ENCODE results near the gene GATAD1.

The GATAD1 gene

DNA sequence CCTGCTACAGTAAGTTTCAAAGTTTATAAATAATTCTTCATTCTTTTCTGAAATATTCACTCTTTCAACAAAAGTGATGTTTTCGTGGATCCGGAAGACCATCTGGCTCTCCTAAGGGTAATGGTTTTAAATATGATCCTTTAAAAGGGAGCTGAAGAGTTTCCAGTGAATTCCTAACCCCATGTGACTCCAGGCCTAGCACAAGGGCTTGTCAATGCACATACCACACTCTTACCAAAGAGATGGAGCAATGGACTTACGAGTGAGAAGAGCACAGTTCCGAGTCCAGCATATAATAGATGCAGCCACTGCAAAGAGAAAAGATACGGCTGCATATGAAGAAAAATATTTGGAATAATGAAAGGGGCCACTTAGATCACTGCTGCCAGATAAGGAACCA, 32.1 kb upstream of the GATAD1 start:
- Histone ChIP-seq H3K36me3 (ENCODE audit: low read length) (no peaks in the 10 kb centered on the region), H3K27ac (ENCODE audit: low read depth, low read length) (no peak overlapping the region), H3K9ac (ENCODE audit: low read length) (no peak overlapping the region), H3K4me3 (ENCODE audit: insufficient read depth, low read length, poor library complexity, severe bottlenecking) (no peak overlapping the region), H3K4me2 (ENCODE audit: low read depth, low read length, poor library complexity, severe bottlenecking) (no peak overlapping the region), H3K9me3 (ENCODE audit: insufficient read depth, low read length) (no peaks in the 10 kb centered on the region), H3K9me2 (replicated peaks; ENCODE audit: insufficient read depth, low read length) (no peaks in the 10 kb centered on the region), H2AFZ (ENCODE audit: low read depth, low read length, severe bottlenecking) (no peak overlapping the region), H3K79me2 (ENCODE audit: insufficient read depth, low read length) (no peaks in the 10 kb centered on the region), H3F3A (ENCODE audit: insufficient read depth) (no peaks in the 10 kb centered on the region), H3K27me3 (ENCODE audit: low read length) (no peaks in the 10 kb centered on the region), H4K20me1 (ENCODE audit: low read depth, low read length) (no peaks in the 10 kb centered on the region)
- no peak for TF ChIP-seq CTCF (IDR thresholded peaks at IDR 0.05; ENCODE audit: insufficient read depth, low read length, poor library complexity, severe bottlenecking)
- TF ChIP-seq EZH2phosphoT487 (conservative IDR thresholded peaks at IDR 0.05; ENCODE audit: low read length), result no peak

DNA sequence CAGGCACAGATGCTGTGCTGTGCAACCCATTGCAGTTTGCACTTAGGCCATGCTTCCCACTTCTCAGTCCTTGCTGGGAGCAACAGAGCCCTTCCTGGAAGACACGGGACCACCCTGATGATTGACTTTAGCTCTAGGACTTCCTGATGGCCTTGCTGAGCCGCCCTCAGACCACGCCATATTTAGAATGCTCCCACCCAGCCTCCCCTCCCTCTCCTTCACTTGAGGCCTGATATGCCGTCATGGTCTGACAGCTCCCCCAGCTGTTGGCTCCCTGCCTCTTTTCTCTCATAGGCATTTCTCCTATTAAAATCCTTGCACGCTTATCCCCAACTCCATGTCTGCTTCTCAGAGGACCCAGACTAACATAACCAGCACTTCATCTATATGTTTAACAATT, 29.4 kb upstream of the GATAD1 start:
- H2AFZ ChIP-seq (ENCODE audit: low read depth, low read length, severe bottlenecking), result no peak overlapping the region

DNA sequence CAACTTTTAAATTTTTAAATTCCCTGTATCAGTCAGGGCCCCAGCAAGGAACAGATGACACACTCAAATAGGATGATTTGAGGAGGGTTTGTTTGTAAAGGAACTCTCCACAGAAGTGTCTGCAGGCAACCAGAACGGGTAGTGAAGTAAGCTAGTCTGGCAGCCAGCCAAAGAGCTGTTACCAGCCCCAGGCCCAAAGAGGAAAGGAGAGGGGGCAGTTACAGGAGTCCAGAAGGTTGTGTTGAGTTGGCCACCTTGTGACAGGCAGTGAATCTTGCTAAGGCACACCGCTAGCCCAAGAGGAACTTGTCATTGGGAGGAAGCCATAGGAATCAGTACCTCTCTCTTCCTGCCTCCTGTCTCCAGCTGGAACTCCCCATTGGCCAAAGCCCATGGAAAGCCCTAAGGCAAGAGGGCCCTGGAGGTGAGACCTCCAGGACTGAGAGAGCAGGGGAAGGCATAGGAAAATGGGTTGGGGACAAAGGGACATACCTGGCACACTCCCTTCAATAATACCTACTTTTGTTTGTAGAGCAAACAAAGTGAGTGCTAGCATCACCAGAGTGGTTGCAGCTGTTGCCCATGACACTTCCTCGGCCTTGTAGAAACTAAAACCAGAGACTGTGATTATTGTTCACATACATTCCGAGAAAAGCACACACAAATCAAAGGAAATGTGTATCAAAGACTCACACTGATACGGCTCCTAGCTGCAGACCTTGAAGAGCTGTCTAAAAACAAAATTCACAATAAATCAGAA, 25.4 kb upstream of the GATAD1 start:
- H3K79me2 ChIP-seq (ENCODE audit: insufficient read depth, low read length), result no peaks in the 10 kb centered on the region
- H3K27ac ChIP-seq (ENCODE audit: low read depth, low read length), result no peak overlapping the region
- no peaks in the 10 kb centered on the region for H3K9me2 ChIP-seq (replicated peaks; ENCODE audit: insufficient read depth, low read length)
- no peak overlapping the region for H2AFZ ChIP-seq (ENCODE audit: low read depth, low read length, severe bottlenecking)
- H3K4me3 ChIP-seq (ENCODE audit: insufficient read depth, low read length, poor library complexity, severe bottlenecking), result no peak overlapping the region
- TF ChIP-seq CTCF (IDR thresholded peaks at IDR 0.05; ENCODE audit: insufficient read depth, low read length, poor library complexity, severe bottlenecking) (no peak), EZH2phosphoT487 (conservative IDR thresholded peaks at IDR 0.05; ENCODE audit: low read length) (no peak)
- H3K4me2 ChIP-seq (ENCODE audit: low read depth, low read length, poor library complexity, severe bottlenecking), result no peak overlapping the region
- H3K9ac ChIP-seq (ENCODE audit: low read length), result no peak overlapping the region
- H3K9me3 ChIP-seq (ENCODE audit: insufficient read depth, low read length), result no peaks in the 10 kb centered on the region
- no peaks in the 10 kb centered on the region for H3F3A ChIP-seq (ENCODE audit: insufficient read depth)
- H3K27me3 ChIP-seq (ENCODE audit: low read length), result no peaks in the 10 kb centered on the region
- no peaks in the 10 kb centered on the region for H3K36me3 ChIP-seq (ENCODE audit: low read length)
- no peaks in the 10 kb centered on the region for H4K20me1 ChIP-seq (ENCODE audit: low read depth, low read length)

More for the DNA sequence above, 29.4 kb upstream of the GATAD1 start:
- Histone ChIP-seq H3K36me3 (ENCODE audit: low read length) (no peaks in the 10 kb centered on the region), H3K27me3 (ENCODE audit: low read length) (no peaks in the 10 kb centered on the region), H3K4me2 (ENCODE audit: low read depth, low read length, poor library complexity, severe bottlenecking) (no peak overlapping the region), H3K79me2 (ENCODE audit: insufficient read depth, low read length) (no peaks in the 10 kb centered on the region), H3K9me3 (ENCODE audit: insufficient read depth, low read length) (no peaks in the 10 kb centered on the region), H4K20me1 (ENCODE audit: low read depth, low read length) (no peaks in the 10 kb centered on the region), H3K9ac (ENCODE audit: low read length) (no peak overlapping the region), H3K9me2 (replicated peaks; ENCODE audit: insufficient read depth, low read length) (no peaks in the 10 kb centered on the region), H3K27ac (ENCODE audit: low read depth, low read length) (no peak overlapping the region), H3F3A (ENCODE audit: insufficient read depth) (no peaks in the 10 kb centered on the region), H3K4me3 (ENCODE audit: insufficient read depth, low read length, poor library complexity, severe bottlenecking) (no peak overlapping the region)
- TF ChIP-seq CTCF (IDR thresholded peaks at IDR 0.05; ENCODE audit: insufficient read depth, low read length, poor library complexity, severe bottlenecking) (no peak), EZH2phosphoT487 (conservative IDR thresholded peaks at IDR 0.05; ENCODE audit: low read length) (no peak)
